GM19467 (cell line): ENCODE data around the gene NUDT1.

ENCODE experiments used
- ATAC-seq: cut with Tn5 transposase; IDR thresholded peaks from one replicate; pipeline ENCODE4 v1.9.1; 2021; ENCODE audit warnings: mild to moderate bottlenecking, moderate library complexity; ENCODE audit not compliant: unreplicated experiment

The NUDT1 gene

GRCh38 chr7:2247141-2247995, 5.3 kb downstream of the NUDT1 start:
- ATAC-seq: no peak

DNA sequence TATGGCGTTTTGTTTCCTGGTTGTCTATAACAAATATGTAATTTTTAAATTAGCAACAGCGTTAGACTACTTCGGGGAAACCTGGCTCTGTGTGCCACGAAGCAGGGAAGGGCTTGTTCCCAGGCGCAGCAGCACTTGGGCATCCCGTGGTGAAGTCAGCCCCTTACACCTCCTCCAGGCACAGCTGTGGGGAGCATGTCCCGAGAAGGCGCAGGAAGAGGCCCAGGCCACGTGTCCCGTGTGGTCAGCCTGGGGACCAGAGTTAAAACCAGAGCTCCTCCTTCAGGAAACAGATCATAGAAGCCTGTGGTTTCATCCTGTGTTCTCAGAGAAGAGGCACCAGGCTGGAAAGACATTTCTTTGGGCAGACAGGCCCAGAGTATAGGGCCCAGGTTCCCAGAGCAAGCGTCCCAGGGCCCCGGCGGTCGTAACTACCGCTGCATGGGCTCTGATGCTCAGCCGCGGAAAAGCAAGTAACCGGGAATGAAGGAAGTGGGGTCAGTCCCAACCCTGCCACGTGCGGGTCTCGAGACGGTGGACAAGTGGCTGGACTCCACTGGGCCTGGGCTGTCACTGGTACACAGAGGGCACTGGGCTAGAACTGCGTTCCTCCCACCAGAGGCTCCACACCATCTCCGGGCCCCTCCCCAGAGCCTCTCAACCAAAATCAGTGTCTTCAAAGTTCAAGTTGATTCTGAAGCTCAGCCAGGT, 7.1 kb downstream of the NUDT1 start:
- no peak for ATAC-seq

DNA sequence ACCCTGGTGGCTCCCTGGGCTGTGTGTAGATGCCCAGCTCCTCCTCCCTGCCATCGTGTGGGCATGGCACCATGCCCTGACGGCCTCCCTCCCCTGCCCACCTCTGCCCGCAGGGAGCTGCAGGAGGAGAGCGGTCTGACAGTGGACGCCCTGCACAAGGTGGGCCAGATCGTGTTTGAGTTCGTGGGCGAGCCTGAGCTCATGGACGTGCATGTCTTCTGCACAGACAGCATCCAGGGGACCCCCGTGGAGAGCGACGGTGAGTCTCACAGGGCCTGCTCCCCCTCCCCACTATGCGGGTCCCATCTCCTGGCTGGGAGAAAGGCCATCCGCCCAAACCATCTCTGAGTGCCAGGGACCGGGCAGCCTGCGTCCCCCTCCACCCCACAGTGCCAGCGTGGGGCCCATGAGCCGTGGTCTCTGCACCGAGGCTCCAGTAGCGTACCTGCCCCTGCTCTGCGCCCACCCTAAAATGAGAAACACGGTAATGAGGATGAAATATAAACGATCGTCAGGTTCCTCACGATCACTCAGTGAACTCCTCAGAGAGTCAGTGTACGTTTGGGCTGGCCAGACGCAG, 7.8 kb downstream of the NUDT1 start:
- ATAC-seq: no peak

DNA sequence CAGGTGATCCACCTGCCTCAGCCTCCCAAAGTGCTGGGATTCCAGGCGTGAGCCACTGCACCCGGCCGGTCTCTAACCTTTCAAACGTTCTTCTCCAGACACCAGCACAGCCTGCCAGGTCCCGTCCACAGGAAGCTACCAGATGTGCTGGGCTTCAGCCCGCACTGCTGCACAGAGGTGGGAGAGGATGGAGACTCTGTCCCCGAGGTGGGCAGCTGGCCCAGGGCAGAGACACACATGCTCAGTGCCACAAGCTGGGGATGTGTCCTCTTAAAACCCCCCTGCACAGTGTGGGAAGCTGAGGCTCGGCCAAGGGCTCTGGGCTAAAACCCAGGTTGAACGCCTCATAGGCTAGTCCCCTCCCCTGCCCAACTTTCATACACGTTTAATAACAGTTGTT, 9.4 kb downstream of the NUDT1 start:
- no peak for ATAC-seq

- ATAC-seq: no peak
Measured at GRCh38 chr7:2251841-2252771, 10.1 kb downstream of the NUDT1 start.

DNA sequence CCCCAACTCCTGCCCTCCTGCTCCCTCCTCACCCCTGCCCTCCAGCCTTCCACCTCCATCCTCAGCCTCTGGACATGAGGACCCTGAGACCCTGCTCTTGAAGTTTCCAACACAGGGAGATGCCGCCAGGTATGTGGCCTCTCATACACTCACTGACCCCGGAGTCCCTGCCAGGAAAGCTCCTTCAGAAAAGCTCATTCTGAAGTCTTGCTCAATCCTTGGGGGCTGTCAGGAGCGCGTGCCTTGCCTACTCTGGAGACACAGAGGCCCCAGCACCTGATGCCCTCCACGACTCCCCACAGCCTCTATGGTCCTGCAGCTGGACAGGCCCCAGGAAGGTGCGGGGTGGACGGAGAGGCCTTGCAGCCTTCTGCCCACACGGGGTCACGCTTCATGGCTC, 11.0 kb downstream of the NUDT1 start:
- no peak for ATAC-seq

- no peak for ATAC-seq
Measured at GRCh38 chr7:2253525-2254244, 11.7 kb downstream of the NUDT1 start.

DNA sequence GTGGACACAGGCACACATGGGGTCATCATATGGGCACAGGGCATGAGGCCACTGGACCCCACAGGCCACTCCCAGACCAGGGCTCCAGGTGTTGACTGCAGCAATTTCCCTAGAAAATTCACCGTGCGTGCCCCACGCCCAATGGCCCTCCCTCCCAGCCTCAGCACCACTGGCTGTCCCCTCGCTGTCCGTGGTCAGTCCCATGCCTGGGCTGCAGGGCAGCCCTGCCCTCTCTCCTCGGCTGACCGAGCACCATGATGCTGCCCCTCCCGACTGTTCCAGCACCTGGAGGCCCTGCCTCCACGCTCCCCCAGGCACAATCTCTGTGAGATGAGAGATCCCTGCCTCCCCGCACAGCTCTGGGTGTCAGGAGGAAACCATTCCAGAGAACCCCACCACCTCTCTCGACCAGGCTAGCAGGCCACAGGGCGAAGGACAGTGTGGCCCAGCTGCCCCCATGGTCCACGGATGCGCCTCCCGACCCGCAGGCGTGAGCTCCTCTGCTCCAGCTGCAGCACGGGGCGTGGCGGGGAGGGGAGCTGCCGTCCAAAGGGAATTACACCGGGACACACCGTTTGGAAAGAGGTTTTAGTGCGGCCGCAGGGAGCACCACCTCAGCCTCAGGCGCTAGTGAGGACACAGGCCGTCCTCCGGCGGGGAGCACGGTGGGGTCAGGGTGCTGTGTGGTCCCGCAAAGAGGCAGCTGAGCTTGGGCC, 12.6 kb downstream of the NUDT1 start:
- ATAC-seq: no peak

GRCh38 chr7:2255145-2256139, 13.4 kb downstream of the NUDT1 start:
- no peak for ATAC-seq

GRCh38 chr7:2256306-2257045, 14.4 kb downstream of the NUDT1 start:
- no peak for ATAC-seq

GRCh38 chr7:2257046-2257551, 15.1 kb downstream of the NUDT1 start:
- ATAC-seq: no peak

- no peak for ATAC-seq
Measured at GRCh38 chr7:2257651-2258050, 15.6 kb downstream of the NUDT1 start.

GRCh38 chr7:2258661-2259365, 16.8 kb downstream of the NUDT1 start:
- peak; percentile 50 for ATAC-seq

DNA sequence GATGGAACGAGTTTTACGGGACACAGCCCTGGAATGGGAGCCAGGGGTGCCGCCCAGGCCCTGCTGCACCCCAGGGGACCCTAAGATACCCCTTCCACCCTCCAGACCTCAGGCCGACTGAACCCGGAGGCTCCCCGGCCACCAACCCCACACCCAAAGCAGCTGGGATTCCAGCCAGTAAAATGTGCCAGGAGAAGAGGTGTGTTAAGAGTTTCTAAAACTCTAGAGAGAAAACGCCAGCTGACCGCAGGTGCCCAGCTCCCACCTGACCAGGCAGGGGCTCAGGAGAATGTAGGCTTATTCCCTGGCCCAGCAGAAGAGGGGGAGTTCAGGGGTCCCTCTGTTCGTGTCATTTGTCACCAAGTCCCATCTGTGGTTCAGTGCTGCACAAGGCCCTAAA, 17.5 kb downstream of the NUDT1 start:
- ATAC-seq: peak; percentile 15

DNA sequence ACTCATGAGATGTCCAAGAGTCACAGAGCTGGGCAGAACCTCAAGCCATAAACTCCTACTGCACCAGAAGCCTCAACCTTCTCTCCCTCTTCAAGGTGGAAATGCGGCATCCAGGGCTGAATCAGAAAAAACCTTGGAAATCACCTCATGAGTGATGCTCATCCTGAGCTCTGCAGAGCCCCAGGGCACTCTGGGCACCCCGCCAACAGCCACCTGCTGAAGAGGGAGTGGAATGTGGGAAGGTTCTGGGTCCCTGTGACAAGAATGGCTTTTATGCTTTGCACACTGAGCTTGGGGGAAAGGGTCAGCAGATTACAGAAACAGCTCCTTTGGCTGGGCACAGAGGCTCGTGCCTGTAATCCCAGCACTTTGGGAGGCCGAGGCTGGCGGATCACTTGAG, 18.8 kb downstream of the NUDT1 start:
- ATAC-seq: no peak

- ATAC-seq: no peak
Measured at GRCh38 chr7:2261611-2262010, 19.6 kb downstream of the NUDT1 start.

- ATAC-seq: no peak
Measured at GRCh38 chr7:2263176-2263575, 21.1 kb downstream of the NUDT1 start.
